HG03025 (cell line): ENCODE measurements around the gene PPP2R2D.
"Not testable (repeated sequence)": the region's sequence is repeated elsewhere in the genome, so short reads cannot be mapped to it uniquely, and the experiment has no call there.

Source experiments
- ATAC-seq: cut with Tn5 transposase; IDR thresholded peaks from one replicate; pipeline ENCODE4 v1.9.1; 2021; ENCODE audit warnings: mild to moderate bottlenecking, moderate library complexity; ENCODE audit not compliant: unreplicated experiment, low FRiP score

Gene PPP2R2D

GRCh38 chr10:131943021-131943814 is 42.4 kb downstream of the PPP2R2D start:
- no peak for ATAC-seq

- no peak for ATAC-seq
Observed at GRCh38 chr10:131944412-131944811, 43.6 kb downstream of the PPP2R2D start.

GRCh38 chr10:131944976-131945695 is 44.3 kb downstream of the PPP2R2D start:
- no peak for ATAC-seq

- no peak for ATAC-seq
Observed at GRCh38 chr10:131946321-131946751, 45.5 kb downstream of the PPP2R2D start.

DNA sequence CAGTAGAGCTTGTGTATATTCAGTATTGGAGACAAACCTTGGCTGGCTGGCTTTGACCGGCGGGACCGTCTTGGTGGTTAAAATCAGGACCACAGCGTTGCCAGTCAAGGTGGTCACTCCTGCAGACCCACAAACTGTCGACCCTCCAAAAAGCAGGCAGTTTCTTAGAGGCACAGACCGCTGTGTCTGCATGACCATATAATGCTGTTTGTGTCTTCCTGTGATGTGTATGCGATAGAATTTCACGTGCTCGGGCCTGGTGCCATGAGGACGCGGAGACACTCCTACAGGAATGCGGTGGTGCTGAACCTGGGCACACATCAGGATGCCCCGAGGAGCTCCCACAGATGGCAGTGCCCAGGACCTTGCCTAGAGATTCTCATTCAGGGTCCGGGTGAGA is 46.1 kb downstream of the PPP2R2D start:
- no peak for ATAC-seq

DNA sequence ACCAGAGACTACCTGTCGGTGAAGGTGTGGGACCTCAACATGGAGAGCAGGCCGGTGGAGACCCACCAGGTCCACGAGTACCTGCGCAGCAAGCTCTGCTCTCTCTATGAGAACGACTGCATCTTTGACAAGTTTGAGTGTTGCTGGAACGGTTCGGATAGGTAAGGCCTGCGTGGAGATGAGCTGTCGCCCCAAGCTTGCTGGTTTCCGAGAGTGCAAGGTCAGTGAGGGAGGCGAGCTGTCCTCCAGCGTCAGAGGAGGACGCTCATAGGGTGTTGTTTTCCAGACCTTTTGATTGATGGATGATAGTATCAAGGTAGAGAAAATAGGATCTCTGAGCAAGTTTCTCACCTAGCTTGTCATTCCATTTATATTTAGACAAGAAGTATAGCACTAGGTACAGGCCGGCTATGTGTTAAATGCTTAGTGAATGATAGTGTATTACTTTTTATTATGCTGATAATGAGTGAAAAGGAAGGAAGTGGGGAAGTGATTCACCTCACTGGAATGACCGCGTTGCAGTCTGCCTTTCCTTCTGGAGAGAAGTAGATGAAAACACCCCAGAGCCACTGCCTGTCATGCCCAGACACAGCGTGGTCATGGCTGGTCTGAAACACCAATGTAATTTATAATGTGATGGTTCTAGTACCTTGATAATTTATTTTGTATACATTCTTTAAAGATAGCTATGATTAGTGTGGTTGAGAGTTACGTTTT is 47.0 kb downstream of the PPP2R2D start:
- no peak for ATAC-seq

- ATAC-seq: no peak
Observed at GRCh38 chr10:131948501-131948900, 47.7 kb downstream of the PPP2R2D start.

- ATAC-seq: no peak
Observed at GRCh38 chr10:131949041-131949862, 48.4 kb downstream of the PPP2R2D start.

GRCh38 chr10:131949908-131950307 is 49.1 kb downstream of the PPP2R2D start:
- not testable (repeated sequence) for ATAC-seq

DNA sequence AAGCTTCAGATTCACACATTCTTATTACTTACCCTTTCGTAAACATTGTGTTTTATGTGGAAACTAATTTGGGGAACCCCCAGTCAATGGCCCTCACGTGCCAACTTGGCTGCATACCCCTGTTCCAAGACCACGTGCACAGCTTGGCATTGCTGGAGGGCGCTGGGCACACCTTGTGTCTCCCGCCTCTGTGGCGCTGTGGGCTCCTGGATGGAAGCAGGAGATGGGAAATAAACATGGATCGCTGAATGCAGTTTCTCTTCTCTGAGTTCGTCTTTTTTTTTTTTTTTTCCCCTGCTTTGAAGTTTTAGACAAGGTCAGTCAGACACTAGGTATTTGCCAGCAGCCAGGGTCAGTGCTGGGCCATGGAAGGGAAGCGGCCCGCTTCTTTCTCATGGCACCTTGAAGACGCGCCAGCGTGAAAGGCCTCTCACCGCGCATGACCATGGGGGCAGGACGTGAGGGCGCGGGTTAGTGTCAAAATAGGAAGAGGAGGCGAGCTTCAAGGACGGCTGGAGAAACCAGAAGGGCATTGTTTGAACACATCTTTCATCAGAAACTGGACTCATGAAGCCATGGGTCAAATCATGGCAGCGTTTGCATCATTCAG is 53.7 kb downstream of the PPP2R2D start:
- ATAC-seq: no peak

- ATAC-seq: no peak
Observed at GRCh38 chr10:131955591-131956340, 55.0 kb downstream of the PPP2R2D start.

GRCh38 chr10:131959841-131960240 is 59.0 kb downstream of the PPP2R2D start:
- no peak for ATAC-seq

DNA sequence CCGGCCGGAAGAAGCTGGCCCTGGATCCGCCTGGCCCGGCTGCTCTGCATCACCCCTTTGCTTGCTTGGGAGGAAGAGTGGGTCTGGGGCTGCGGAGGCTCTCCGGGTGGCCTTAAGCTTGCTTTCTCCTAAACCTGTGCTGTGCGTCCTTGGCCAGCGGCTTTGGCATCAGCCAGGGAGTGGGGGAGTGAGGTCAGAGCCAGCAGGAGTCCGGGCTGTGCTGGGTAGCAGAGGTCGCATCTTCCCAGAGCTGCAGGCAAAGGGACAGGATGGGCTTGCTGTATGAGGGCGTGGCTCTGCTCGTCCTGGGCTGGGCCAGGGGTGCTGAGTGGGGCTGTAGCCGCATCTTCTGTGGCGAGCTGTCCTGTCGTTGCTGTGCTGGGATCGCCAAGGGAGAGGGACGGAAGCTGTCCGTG is 59.8 kb downstream of the PPP2R2D start:
- ATAC-seq: no peak

- ATAC-seq: no peak
Observed at GRCh38 chr10:131961047-131961776, 60.4 kb downstream of the PPP2R2D start.

DNA sequence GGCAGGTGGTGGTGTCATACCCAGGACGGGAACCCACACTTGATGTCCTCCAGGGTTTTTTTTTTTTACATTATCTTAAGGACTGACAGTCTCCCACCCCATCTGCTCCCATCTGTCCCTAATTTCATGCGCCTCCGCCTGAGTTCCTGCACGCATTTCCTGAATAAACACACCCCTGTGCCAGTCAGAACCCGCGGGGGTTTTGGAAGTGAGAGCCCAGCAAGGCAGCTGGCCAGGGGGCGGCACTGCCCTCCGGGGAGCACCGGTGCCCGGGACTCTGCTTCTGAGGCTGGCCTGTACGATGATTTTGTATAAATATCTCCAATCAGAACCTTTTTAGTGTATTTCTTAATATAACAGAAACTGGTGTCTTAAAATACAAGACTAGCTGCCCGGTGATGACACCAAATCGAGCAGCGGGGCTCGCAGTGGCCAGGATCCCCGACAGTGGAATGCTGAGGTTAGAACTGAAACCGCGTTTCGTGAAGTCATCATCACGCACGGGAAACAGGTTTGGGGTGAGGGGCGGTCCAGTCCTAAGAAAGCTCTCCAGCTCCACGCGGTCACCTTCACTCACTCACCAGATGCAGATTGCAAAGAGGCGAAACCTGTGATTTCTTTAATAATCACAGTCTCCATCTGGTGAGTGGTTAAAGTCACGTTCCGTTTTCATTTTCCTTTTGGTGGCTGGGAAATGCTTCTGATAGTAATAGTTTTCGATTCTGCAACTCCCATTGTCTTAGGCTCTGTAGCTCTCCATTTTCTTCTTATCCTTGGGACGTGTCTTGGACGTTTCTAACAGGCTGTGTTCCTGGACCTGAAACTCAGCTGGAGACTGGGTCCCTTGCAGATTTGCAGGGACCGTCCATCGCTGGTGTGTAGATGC is 61.2 kb downstream of the PPP2R2D start:
- ATAC-seq: no peak

DNA sequence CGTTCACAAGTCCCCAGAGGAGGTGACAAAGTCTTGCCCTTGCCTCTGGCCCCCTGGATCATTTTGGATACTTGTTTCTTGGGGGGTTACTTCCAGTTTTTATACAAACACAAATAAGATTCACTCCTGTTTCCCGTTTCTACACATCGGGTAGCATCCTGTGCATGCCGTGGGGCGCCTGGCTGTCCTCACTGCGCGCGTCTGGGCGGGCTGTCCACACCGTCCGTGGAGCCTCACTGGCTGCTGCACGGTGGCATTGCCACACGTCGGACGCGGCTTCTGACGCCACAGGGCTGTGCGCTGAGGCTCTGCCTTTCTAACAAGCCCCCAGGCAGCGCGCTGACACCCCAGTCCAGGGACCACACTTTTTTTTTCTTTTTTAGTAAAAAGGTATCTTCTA is 62.5 kb downstream of the PPP2R2D start:
- ATAC-seq: no peak

DNA sequence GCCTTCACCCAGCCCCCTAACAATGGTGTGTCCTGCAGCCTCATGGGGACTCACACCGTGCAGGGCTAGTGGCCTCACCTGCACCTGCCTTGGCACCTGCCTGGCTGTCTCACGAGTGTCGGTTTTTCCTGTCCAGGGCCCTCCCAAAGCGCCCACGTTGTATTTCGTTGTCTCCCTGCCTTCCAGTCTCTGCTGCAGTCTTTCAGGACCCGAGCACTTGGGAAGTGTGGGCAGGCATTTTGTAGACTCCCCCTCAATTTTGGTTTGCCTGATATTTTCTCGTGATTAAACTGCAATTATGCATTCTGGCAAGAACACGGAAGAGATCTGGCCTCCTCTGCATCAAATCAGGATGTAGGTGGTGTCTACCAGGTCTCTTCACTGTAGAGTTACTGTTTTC is 63.0 kb downstream of the PPP2R2D start:
- no peak for ATAC-seq

DNA sequence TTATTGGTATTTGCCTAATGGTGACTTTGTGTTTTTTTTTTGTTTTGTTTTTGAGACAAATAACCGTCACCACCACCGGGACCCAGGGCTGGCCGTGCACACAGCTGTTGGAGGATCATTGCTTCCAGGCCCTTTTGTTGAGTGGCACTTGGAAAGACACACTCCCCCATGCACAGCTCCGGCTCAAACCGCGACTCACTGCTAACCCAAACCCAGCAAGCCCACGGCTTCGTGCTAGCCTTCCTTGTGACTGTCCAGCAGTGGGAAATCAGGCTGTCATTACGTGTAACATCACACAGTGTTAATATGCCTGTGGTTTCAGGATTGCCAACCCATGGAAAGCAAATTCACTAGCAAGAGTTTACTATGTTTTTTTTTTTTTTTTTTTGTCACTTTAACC is 63.5 kb downstream of the PPP2R2D start:
- no peak for ATAC-seq
